ENCODE results near the gene RBM23.
A peak's percentile ranks its signal among the peaks of the same experiment; 100 is the strongest.
"Not testable (repeated sequence)": the region's sequence is repeated elsewhere in the genome, so short reads cannot be mapped to it uniquely, and the experiment has no call there.

Gene RBM23

GRCh38 chr14:22929961-22930364 lies 11.0 kb upstream of the RBM23 start:
- Histone ChIP-seq H3K4me3 (ENCODE audit: low read length) (peak overlapping the region; percentile 94), H3K36me3 (ENCODE audit: insufficient read depth, low read depth, low read length) (peaks cover 25% of the 10 kb centered on the region), H3K27me3 (ENCODE audit: insufficient read depth, low read length) (no peaks in the 10 kb centered on the region), H3K9me3 (ENCODE audit: insufficient read depth, low read depth, low read length) (no peaks in the 10 kb centered on the region), H3K9ac (ENCODE audit: low read depth, low read length) (peak overlapping the region; percentile 78; the same call in 1 of the 2 replicates), H3K4me1 (ENCODE audit: insufficient read depth, low read length) (no peaks in the 10 kb centered on the region), H3K27ac (ENCODE audit: low read length) (peak overlapping the region; percentile 44)

- peak within 1 kb of the TSS; percentile 90 for H3K9ac ChIP-seq (ENCODE audit: low read depth, low read length)
- peaks cover 32% of the 10 kb centered on the region for H3K36me3 ChIP-seq (ENCODE audit: insufficient read depth, low read depth, low read length)
- H3K4me3 ChIP-seq (ENCODE audit: low read length): peak within 1 kb of the TSS; percentile 94
- no peaks in the 10 kb centered on the region for H3K4me1 ChIP-seq (ENCODE audit: insufficient read depth, low read length)
- H3K27ac ChIP-seq (ENCODE audit: low read length): peak within 1 kb of the TSS; percentile 65
- no peaks in the 10 kb centered on the region for H3K9me3 ChIP-seq (ENCODE audit: insufficient read depth, low read depth, low read length)
- H3K27me3 ChIP-seq (ENCODE audit: insufficient read depth, low read length): no peaks in the 10 kb centered on the region
Measured at GRCh38 chr14:22929104-22929960, 10.4 kb upstream of the RBM23 start, which contains the start of gene PRMT5. TSS of gene PRMT5 (minus strand) at chr14:22929376. CDS start at chr14:22929361, 15 bp downstream.

- Histone ChIP-seq H3K27me3 (ENCODE audit: insufficient read depth, low read length) (no peaks in the 10 kb centered on the region), H3K9me3 (ENCODE audit: insufficient read depth, low read depth, low read length) (no peaks in the 10 kb centered on the region), H3K9ac (ENCODE audit: low read depth, low read length) (peak overlapping the region; percentile 90), H3K36me3 (ENCODE audit: insufficient read depth, low read depth, low read length) (peaks cover 40% of the 10 kb centered on the region), H3K4me3 (ENCODE audit: low read length) (peak overlapping the region; percentile 94), H3K27ac (ENCODE audit: low read length) (peak overlapping the region; percentile 65), H3K4me1 (ENCODE audit: insufficient read depth, low read length) (no peaks in the 10 kb centered on the region)
Measured at GRCh38 chr14:22928237-22929103, 9.5 kb upstream of the RBM23 start.

GRCh38 chr14:22926316-22926715 lies 7.4 kb upstream of the RBM23 start:
- Histone ChIP-seq H3K9me3 (ENCODE audit: insufficient read depth, low read depth, low read length) (no peaks in the 10 kb centered on the region), H3K27me3 (ENCODE audit: insufficient read depth, low read length) (no peaks in the 10 kb centered on the region), H3K9ac (ENCODE audit: low read depth, low read length) (no peak overlapping the region), H3K27ac (ENCODE audit: low read length) (no peak overlapping the region), H3K36me3 (ENCODE audit: insufficient read depth, low read depth, low read length) (peaks cover 60% of the 10 kb centered on the region), H3K4me1 (ENCODE audit: insufficient read depth, low read length) (no peaks in the 10 kb centered on the region), H3K4me3 (ENCODE audit: low read length) (no peak overlapping the region)

GRCh38 chr14:22925513-22925912 lies 6.6 kb upstream of the RBM23 start:
- Histone ChIP-seq H3K4me3 (ENCODE audit: low read length) (no peak overlapping the region), H3K4me1 (ENCODE audit: insufficient read depth, low read length) (no peaks in the 10 kb centered on the region), H3K9ac (ENCODE audit: low read depth, low read length) (no peak overlapping the region), H3K9me3 (ENCODE audit: insufficient read depth, low read depth, low read length) (no peaks in the 10 kb centered on the region), H3K27me3 (ENCODE audit: insufficient read depth, low read length) (no peaks in the 10 kb centered on the region), H3K27ac (ENCODE audit: low read length) (no peak overlapping the region), H3K36me3 (ENCODE audit: insufficient read depth, low read depth, low read length) (peaks cover 68% of the 10 kb centered on the region)

GRCh38 chr14:22923746-22924145 lies 4.8 kb upstream of the RBM23 start:
- peaks cover 77% of the 10 kb centered on the region for H3K36me3 ChIP-seq (ENCODE audit: insufficient read depth, low read depth, low read length)
- no peaks in the 10 kb centered on the region for H3K9me3 ChIP-seq (ENCODE audit: insufficient read depth, low read depth, low read length)
- H3K27ac ChIP-seq (ENCODE audit: low read length): no peak overlapping the region
- no peak overlapping the region for H3K4me3 ChIP-seq (ENCODE audit: low read length)
- H3K4me1 ChIP-seq (ENCODE audit: insufficient read depth, low read length): peaks cover 6% of the 10 kb centered on the region
- H3K27me3 ChIP-seq (ENCODE audit: insufficient read depth, low read length): no peaks in the 10 kb centered on the region
- no peak overlapping the region for H3K9ac ChIP-seq (ENCODE audit: low read depth, low read length)

GRCh38 chr14:22922294-22922693 lies 3.3 kb upstream of the RBM23 start:
- Histone ChIP-seq H3K27me3 (ENCODE audit: insufficient read depth, low read length) (no peaks in the 10 kb centered on the region), H3K9ac (ENCODE audit: low read depth, low read length) (no peak overlapping the region), H3K9me3 (ENCODE audit: insufficient read depth, low read depth, low read length) (no peaks in the 10 kb centered on the region), H3K4me1 (ENCODE audit: insufficient read depth, low read length) (peaks cover 6% of the 10 kb centered on the region), H3K27ac (ENCODE audit: low read length) (no peak overlapping the region), H3K36me3 (ENCODE audit: insufficient read depth, low read depth, low read length) (peaks cover 76% of the 10 kb centered on the region), H3K4me3 (ENCODE audit: low read length) (no peak overlapping the region)

- no peak overlapping the region for H3K27ac ChIP-seq (ENCODE audit: low read length)
- no peak overlapping the region for H3K4me3 ChIP-seq (ENCODE audit: low read length)
- H3K9me3 ChIP-seq (ENCODE audit: insufficient read depth, low read depth, low read length): no peaks in the 10 kb centered on the region
- H3K27me3 ChIP-seq (ENCODE audit: insufficient read depth, low read length): no peaks in the 10 kb centered on the region
- H3K4me1 ChIP-seq (ENCODE audit: insufficient read depth, low read length): peaks cover 6% of the 10 kb centered on the region
- H3K36me3 ChIP-seq (ENCODE audit: insufficient read depth, low read depth, low read length): peaks cover 75% of the 10 kb centered on the region
- no peak overlapping the region for H3K9ac ChIP-seq (ENCODE audit: low read depth, low read length)
Measured at GRCh38 chr14:22920697-22921096, 1.7 kb upstream of the RBM23 start.

GRCh38 chr14:22919601-22919921 lies 612 bp upstream of the RBM23 start:
- Histone ChIP-seq H3K4me1 (ENCODE audit: insufficient read depth, low read length) (peaks cover 6% of the 10 kb centered on the region), H3K27ac (ENCODE audit: low read length) (peak overlapping the region; percentile 82), H3K4me3 (ENCODE audit: low read length) (peak overlapping the region; percentile 70), H3K9ac (ENCODE audit: low read depth, low read length) (peak overlapping the region; percentile 79; the same call in 1 of the 2 replicates), H3K27me3 (ENCODE audit: insufficient read depth, low read length) (no peaks in the 10 kb centered on the region), H3K36me3 (ENCODE audit: insufficient read depth, low read depth, low read length) (peaks cover 63% of the 10 kb centered on the region), H3K9me3 (ENCODE audit: insufficient read depth, low read depth, low read length) (no peaks in the 10 kb centered on the region)

- no peak overlapping the region for H3K4me3 ChIP-seq (ENCODE audit: low read length)
- H3K9me3 ChIP-seq (ENCODE audit: insufficient read depth, low read depth, low read length): no peaks in the 10 kb centered on the region
- no peaks in the 10 kb centered on the region for H3K27me3 ChIP-seq (ENCODE audit: insufficient read depth, low read length)
- H3K9ac ChIP-seq (ENCODE audit: low read depth, low read length): no peak overlapping the region
- H3K27ac ChIP-seq (ENCODE audit: low read length): no peak overlapping the region
- H3K4me1 ChIP-seq (ENCODE audit: insufficient read depth, low read length): peaks cover 6% of the 10 kb centered on the region
- H3K36me3 ChIP-seq (ENCODE audit: insufficient read depth, low read depth, low read length): peaks cover 39% of the 10 kb centered on the region
Measured at GRCh38 chr14:22915886-22916521, 2.9 kb downstream of the RBM23 start.

GRCh38 chr14:22914836-22915235 lies 4.1 kb downstream of the RBM23 start:
- H3K4me3 ChIP-seq (ENCODE audit: low read length); H3K27me3 ChIP-seq (ENCODE audit: insufficient read depth, low read length); H3K9me3 ChIP-seq (ENCODE audit: insufficient read depth, low read depth, low read length); H3K9ac ChIP-seq (ENCODE audit: low read depth, low read length); H3K4me1 ChIP-seq (ENCODE audit: insufficient read depth, low read length); H3K27ac ChIP-seq (ENCODE audit: low read length): not testable (repeated sequence)
- H3K36me3 ChIP-seq (ENCODE audit: insufficient read depth, low read depth, low read length): peaks cover 31% of the 10 kb centered on the region

All from iPS-20b (cell line).